K562 (cell line): ENCODE measurements around the gene CACTIN. TPM values are rescaled to one million over a fixed set of nuclear protein-coding genes. Genes with fewer than 3 reads are reported as not detected.

Source experiments
- COPS2 ChIP-seq: fragments of 450-650 bp; conservative IDR thresholded peaks from 2 replicates; pipeline ENCODE4 v1.6.1; 2016; ENCODE audit warnings: mild to moderate bottlenecking, moderate library complexity
- CTBP1 ChIP-seq: fragments of 450-650 bp; IDR thresholded peaks from 2 replicates; pipeline ENCODE4 v1.6.1; 2016; ENCODE audit warnings: borderline replicate concordance
- ELF2 ChIP-seq: fragments of 250-450 bp; sonication (Bioruptor Pico); IDR thresholded peaks from 2 replicates; pipeline ENCODE4 v1.5.0; 2021; ENCODE audit warnings: mild to moderate bottlenecking
- JUND ChIP-seq, 2 experiments: IDR thresholded peaks; 2 replicates in 1 of 2; 3 replicates in 1 of 2; pipeline ENCODE4 v1.6.1; 2011; ENCODE audit warnings: borderline replicate concordance in 2 of 2, low read depth in 2 of 2, low read length in 2 of 2, improper control_type of control experiment in 1 of 2, missing biosample characterization in 1 of 2, missing genetic modification characterization in 1 of 2, missing genetic modification reagents in 1 of 2
- LEF1 ChIP-seq: fragments of 450-650 bp; IDR thresholded peaks from 2 replicates; pipeline ENCODE4 v1.6.1; 2016; ENCODE audit warnings: mild to moderate bottlenecking
- MECOM ChIP-seq: fragments of 250-450 bp; sonication (Bioruptor Pico); IDR thresholded peaks from 2 replicates; pipeline ENCODE4 v1.8.0; 2022; ENCODE audit warnings: inconsistent platforms
- NCOA6 ChIP-seq: fragments of 450-650 bp; IDR thresholded peaks from 2 replicates; pipeline ENCODE4 v1.6.1; 2017; ENCODE audit warnings: mild to moderate bottlenecking
- PRPF4 ChIP-seq: fragments of 200-400 bp; formaldehyde crosslinking; IDR thresholded peaks from one replicate; pipeline ENCODE4 v1.6.1; 2017; ENCODE audit warnings: low read length, low read depth, mild to moderate bottlenecking; ENCODE audit not compliant: insufficient read depth, poor library complexity, severe bottlenecking
- SAFB ChIP-seq: fragments of 200-400 bp; formaldehyde crosslinking; IDR thresholded peaks from 2 replicates; pipeline ENCODE4 v1.6.1; 2017; ENCODE audit warnings: low read depth, low read length, borderline replicate concordance
- ZNF24 ChIP-seq: fragments of 450-650 bp; IDR thresholded peaks from 2 replicates; pipeline ENCODE4 v1.6.1; 2016
- ZNF436 ChIP-seq: fragments of 250-450, 450-650 bp; sonication (Bioruptor Pico); formaldehyde crosslinking; IDR thresholded peaks from 2 replicates; pipeline ENCODE4 v1.7.0; 2020; ENCODE audit warnings: mild to moderate bottlenecking
- ZNF780A ChIP-seq: fragments of 250-450 bp; sonication (Bioruptor Pico); IDR thresholded peaks from 2 replicates; pipeline ENCODE4 v1.5.0; 2021; ENCODE audit warnings: mild to moderate bottlenecking
- polyA plus RNA-seq, 8 experiments: library from polyadenylated mRNA; depleted of rRNA in 4 of 8; stranded (reverse) in 5 of 8; unstranded in 3 of 8; fragments of >200 nt; fragmentation: Nextera tagmentation in 2 of 8; fragmentation: Illumina TruSeq in 1 of 8; extraction: Ambion mirVana in 2 of 8; extraction: Trizol in 1 of 8; gene quantifications; 2 replicates each; pipeline versions ENCODE4 v1.2.1 to v1.2.3, GENCODE V29; 2011 to 2014; ENCODE audit warnings: inconsistent platforms in 1 of 8, missing spikeins in 1 of 8
- total RNA-seq, 7 experiments: library from RNA; depleted of rRNA in 6 of 7; stranded (reverse); fragments of >200 nt in 6 of 7; fragmentation: Illumina TruSeq in 2 of 7; extraction: Trizol in 2 of 7; gene quantifications; 2 replicates each; pipeline versions ENCODE4 v1.2.1 to v1.2.3, GENCODE V29; 2011 to 2021; ENCODE audit warnings: low replicate concordance in 1 of 7
- TF ChIP-seq, protein P1 (sequence below): fragments of 250-450 bp; sonication (Bioruptor Pico); IDR thresholded peaks from 2 replicates; pipeline ENCODE4 v1.8.0; 2022; ENCODE audit warnings: inconsistent platforms
- TF ChIP-seq, protein P2 (sequence below), 2 experiments: fragments of 250-450 bp in 1 of 2; fragments of 450-650 bp in 1 of 2; sonication (Bioruptor Pico) in 1 of 2; IDR thresholded peaks; 2 replicates each; pipeline versions ENCODE4 v1.6.1 to v1.8.0; 2016 to 2021; ENCODE audit warnings: mild to moderate bottlenecking in 2 of 2, moderate library complexity in 2 of 2, missing compliant biosample characterization in 1 of 2, missing genetic modification characterization in 1 of 2
- TF ChIP-seq, protein P3 (sequence below), 3 experiments: fragments of 200-800 bp in 1 of 3; sonication (Bioruptor generic) in 1 of 3; sonication (generic) in 1 of 3; formaldehyde crosslinking in 1 of 3; IDR thresholded peaks; 2 replicates each; pipeline versions ENCODE4 v1.6.1 to v1.8.0; 2016 to 2022; ENCODE audit warnings: mild to moderate bottlenecking in 2 of 3, missing compliant biosample characterization in 2 of 3, missing genetic modification characterization in 2 of 3, missing genetic modification reagents in 1 of 3

CACTIN gene
- total and polyA plus RNA-seq, 9 of the 15 experiments (the other 6 are each of a cell fraction or from before 2014, with no cell fraction given) = 0.15 to 49.2 (median 15.0) TPM

DNA sequence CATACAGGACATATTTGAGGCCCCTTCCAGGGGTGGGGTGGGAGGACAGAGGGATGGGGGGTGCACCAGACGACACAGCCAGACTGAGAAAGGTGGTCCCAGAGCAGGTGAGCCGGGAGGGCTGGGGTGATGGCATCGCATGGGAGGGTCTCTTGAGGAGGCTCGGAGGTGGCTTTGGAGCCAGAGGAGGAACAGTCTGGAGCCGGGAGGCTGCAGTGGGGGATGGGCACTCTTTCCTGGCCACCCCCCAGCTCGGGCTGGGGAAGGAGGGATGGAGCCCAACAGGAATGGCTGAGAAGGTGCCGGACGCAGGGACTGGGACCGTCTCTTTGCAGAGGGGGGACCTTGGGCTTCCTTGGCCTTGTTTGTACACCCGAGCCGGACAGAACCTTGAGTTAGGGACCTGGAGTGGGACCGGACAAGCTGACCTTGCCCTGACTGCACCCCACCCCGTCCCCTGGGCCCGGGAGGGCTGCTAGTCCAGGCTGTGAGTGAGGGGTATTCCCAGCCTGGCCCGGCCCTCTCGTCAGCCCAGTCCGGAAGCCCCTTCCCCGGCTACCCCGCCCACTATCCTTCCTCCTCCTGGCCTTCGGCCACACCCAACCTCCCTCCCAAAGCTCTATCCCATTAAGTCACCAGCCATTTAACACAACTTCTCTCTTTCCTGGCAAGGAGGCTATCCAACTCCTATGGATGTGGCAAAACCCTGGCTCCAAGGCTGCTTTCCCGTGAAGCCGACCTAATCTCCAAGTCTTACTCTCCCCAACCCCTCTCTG, 19.1 kb downstream of the CACTIN start (continued):
- TF ChIP-seq COPS2 (no peak), NCOA6 (no peak), ZNF780A (CRISPR knock-in tag) (0 out of 2 replicates have a peak, but pooled peaks have one; percentile 74), SAFB (no peak), ELF2 (CRISPR knock-in tag) (0 out of 2 replicates have a peak, but pooled peaks have one; percentile 11), CTBP1 (peak; percentile 32; the same call in 1 of the 2 replicates), JUND (IDR thresholded peaks at IDR 0.05; ENCODE audit: borderline replicate concordance, low read depth, low read length) (no peak), JUND (tag; IDR thresholded peaks at IDR 0.05; ENCODE audit: borderline replicate concordance, low read depth, low read length) (0 out of 3 replicates have a peak, but pooled peaks have one; percentile 13), PRPF4 (no peak), ZNF24 (no peak), LEF1 (no peak), ZNF436 (CRISPR knock-in tag) (no peak), MECOM (CRISPR knock-in tag) (0 out of 2 replicates have a peak, but pooled peaks have one; percentile 31)
- TF ChIP-seq, protein P1, sequence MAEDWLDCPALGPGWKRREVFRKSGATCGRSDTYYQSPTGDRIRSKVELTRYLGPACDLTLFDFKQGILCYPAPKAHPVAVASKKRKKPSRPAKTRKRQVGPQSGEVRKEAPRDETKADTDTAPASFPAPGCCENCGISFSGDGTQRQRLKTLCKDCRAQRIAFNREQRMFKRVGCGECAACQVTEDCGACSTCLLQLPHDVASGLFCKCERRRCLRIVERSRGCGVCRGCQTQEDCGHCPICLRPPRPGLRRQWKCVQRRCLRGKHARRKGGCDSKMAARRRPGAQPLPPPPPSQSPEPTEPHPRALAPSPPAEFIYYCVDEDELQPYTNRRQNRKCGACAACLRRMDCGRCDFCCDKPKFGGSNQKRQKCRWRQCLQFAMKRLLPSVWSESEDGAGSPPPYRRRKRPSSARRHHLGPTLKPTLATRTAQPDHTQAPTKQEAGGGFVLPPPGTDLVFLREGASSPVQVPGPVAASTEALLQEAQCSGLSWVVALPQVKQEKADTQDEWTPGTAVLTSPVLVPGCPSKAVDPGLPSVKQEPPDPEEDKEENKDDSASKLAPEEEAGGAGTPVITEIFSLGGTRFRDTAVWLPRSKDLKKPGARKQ (CRISPR knock-in tag) = no peak
- TF ChIP-seq, protein P2, sequence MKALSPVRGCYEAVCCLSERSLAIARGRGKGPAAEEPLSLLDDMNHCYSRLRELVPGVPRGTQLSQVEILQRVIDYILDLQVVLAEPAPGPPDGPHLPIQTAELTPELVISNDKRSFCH (CRISPR knock-in tag; IDR thresholded peaks at IDR 0.05) = no peak
- TF ChIP-seq, protein P2 (tag; IDR thresholded peaks at IDR 0.05) = 0 out of 2 replicates have a peak, but pooled peaks have one; percentile 13
- TF ChIP-seq, protein P3, sequence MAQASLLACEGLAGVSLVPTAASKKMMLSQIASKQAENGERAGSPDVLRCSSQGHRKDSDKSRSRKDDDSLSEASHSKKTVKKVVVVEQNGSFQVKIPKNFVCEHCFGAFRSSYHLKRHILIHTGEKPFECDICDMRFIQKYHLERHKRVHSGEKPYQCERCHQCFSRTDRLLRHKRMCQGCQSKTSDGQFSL (CRISPR knock-in tag; IDR thresholded peaks at IDR 0.05) = peak; percentile 80; the same call in 1 of the 2 replicates
- TF ChIP-seq, protein P3 (tag; IDR thresholded peaks at IDR 0.05) = peak in 1 of 2 experiments; percentile 79; a peak in 2 of 4 replicates
- TF ChIP-seq, all 486 proteins: peak for 50
